HG03064 (cell line): ENCODE measurements around the gene EFNB3.

Experiments used
- ATAC-seq: cut with Tn5 transposase; IDR thresholded peaks from one replicate; pipeline ENCODE4 v1.9.1; 2021; ENCODE audit warnings: low read depth; ENCODE audit not compliant: unreplicated experiment

Gene EFNB3

DNA sequence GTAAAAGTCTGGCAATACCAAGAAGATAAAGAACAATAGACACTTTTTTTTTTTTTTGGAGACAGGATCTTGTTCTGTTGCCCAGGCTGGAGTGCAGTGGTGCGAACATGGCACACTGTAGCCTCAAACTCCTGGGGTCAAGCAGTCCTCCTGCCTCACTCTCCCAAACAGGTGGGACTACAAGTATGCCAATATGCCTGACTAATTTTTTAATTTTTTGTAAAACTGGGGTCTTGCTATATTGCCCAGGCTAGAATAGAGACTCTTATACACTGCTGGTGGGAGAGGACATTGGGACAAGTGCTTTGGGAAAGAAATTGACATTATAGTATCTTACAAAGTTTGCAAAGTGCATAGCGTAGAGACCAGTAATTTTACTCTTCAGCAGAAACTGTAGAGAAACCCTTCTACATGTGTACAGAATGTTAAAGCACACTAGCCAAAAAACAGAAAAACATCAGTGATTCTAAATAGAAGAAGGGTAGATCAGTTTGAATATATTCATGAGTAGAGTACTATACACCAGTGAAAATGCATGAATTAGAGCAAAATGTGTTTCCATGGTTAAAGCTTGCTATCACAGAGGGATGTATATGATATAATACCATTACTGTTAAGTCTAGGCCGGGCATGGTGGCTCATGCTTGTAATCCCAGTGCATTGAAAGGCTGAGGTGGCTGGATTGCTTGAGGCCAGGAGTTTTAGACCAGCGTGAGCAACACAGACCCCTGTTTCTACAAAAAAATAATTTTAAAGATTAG lies 7.0 kb upstream of the EFNB3 start:
- no peak for ATAC-seq

DNA sequence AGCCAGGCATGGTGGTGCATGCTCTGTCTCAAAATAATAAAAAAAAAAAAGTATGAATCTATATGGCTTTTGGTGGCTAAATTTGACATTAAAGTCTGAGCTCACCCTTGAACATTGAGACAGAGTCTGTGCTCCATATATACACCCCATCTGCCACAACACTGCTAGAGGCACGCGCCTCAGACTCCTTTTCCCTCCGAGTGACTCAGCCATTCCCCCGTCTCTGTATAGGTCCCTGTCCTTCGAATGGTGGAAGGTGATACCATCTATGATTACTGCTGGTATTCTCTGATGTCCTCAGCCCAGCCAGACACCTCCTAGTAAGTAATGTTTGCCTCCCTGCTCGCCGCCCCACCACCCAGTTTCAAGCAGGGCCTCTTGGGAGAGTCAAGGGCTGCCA lies 4.5 kb upstream of the EFNB3 start:
- no peak for ATAC-seq

GRCh38 chr17:7701681-7702080 lies 3.3 kb upstream of the EFNB3 start:
- no peak for ATAC-seq

DNA sequence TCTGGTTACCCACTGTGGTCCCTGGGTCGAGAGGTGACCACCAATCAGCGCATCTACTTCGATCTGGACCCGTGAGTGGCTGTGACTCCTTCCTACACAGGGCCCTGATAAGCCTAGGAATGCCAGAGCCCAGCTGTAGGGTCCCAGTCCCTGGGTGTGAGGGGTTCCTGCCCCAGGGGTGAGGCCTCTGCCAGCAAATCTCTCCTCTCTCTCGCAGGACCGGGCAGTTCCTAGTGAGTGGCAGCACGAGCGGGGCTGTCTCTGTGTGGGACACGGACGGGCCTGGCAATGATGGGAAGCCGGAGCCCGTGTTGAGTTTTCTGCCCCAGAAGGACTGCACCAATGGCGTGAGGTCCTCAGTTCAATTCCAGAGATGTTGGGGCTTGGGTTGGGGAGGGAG lies 2.2 kb upstream of the EFNB3 start:
- ATAC-seq = no peak

DNA sequence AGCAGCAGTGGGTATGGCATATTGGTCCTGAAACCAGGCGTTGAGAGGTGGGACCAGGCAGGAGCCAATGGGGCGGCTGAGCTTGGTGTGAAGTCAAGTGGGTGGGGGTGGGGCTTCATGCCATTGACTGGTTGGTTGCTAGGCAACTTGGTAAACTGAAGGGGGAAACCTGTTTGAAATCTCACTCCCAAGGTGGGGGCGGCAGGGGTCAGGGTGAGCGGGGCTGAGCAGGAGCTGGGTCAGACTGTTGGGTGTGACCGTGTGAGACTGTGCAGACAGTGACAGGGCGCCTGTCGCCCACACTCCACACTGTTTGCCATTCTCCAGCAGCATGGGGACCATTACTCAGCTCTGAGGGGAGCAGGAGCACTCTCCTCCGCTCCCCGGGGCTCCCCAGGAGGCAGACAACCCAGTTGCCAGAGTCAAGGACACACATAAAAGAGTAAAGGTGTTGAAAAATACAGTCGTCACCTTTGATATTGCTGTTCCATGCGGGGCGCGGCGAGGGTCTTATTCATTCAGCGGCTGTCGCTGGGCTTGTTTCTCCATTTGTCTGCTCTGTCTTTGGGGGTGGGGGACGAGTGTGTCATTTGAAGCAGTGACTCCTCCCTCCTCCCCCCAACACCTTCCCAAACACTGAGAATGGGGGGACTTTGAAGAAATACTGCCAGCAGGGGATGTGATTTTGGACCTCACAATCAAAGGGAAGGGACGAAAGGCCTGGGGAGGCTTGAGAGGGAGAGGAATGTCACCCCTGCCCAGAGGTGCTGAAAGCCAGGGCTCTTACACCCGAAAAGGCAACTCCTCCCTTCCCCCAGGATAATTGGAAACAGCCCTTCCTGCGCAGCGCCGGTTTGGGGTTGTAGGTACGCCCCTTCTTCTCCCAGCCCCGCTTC lies 1.2 kb upstream of the EFNB3 start:
- ATAC-seq = no peak

DNA sequence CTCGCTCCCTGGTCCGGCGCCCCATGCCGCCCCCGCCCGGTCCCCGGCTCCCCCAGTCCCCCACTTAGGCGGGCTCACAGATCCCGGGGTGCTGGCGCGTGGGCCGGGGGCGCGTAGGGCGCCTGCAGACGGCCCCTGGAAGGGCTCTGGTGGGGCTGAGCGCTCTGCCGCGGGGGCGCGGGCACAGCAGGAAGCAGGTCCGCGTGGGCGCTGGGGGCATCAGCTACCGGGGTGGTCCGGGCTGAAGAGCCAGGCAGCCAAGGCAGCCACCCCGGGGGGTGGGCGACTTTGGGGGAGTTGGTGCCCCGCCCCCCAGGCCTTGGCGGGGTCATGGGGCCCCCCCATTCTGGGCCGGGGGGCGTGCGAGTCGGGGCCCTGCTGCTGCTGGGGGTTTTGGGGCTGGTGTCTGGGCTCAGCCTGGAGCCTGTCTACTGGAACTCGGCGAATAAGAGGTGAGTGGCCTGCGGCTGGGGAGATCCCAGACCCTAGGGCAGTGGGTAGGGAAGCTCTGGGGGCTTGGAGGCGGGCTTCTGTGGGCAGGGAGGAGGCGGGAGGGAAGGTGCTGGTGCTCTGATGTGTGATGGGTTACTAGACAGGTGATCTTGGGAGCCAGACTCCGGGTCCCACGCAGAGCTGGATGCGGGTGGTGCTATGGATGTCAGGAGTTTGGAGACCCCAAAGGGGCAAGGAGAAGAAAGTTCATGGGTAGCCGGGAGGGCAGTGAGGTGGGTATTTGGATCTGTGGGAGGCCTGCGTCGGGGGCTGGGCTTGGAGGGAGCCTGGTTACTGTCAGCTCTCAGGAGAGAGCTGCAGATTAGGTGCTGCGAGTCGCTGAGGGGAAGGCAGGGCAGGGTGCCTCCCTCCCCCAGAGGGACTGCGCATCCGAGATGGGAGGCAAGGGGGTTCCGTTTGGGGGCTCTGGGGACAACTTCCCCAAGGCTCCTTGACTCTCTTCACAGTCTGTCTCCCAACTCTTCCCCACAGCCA lies 560 bp downstream of the EFNB3 start:
- no peak for ATAC-seq

DNA sequence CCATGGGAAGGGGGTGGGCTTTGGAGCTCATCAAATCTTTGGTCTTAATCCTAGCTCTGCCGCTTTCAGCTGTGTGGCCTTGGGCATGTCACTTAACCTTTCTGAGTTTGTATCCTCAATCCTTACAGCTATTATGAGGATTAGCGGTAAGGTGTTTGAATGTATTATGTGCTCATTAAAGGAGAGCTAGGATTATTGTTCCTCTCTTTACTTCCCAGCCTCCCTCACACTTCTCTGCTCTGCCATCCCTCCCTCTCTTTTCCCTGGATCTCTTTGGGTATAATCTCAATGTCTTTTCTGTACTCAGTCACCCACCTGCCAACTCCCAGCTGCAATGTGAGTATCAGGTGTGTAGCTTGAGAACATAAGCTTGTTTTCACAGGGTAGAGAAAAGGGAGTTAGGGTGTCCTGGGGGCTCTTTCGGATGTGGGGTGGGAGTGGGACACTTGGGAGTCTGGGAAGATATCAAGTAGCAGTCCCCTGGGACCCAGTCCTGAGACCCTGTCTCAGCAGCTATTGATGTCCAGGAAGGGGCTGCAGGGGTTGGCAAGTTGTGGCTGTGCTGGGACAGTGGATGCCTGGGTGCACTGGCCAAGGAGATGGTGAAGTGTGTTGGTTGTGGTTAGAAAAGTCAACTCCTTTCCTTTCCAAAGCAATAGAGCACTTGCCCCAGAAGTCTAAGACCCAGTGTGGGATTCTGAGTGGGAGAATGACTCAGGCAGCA lies 1.8 kb downstream of the EFNB3 start:
- ATAC-seq = no peak

- ATAC-seq = no peak
These were observed 2.4 kb downstream of the EFNB3 start for GRCh38 chr17:7707446-7707845.

GRCh38 chr17:7707858-7708750 lies 3.1 kb downstream of the EFNB3 start:
- ATAC-seq = no peak

- ATAC-seq = no peak
These were observed 4.0 kb downstream of the EFNB3 start for GRCh38 chr17:7709031-7709430.

- ATAC-seq = no peak
These were observed 5.3 kb downstream of the EFNB3 start for GRCh38 chr17:7710301-7710700.

DNA sequence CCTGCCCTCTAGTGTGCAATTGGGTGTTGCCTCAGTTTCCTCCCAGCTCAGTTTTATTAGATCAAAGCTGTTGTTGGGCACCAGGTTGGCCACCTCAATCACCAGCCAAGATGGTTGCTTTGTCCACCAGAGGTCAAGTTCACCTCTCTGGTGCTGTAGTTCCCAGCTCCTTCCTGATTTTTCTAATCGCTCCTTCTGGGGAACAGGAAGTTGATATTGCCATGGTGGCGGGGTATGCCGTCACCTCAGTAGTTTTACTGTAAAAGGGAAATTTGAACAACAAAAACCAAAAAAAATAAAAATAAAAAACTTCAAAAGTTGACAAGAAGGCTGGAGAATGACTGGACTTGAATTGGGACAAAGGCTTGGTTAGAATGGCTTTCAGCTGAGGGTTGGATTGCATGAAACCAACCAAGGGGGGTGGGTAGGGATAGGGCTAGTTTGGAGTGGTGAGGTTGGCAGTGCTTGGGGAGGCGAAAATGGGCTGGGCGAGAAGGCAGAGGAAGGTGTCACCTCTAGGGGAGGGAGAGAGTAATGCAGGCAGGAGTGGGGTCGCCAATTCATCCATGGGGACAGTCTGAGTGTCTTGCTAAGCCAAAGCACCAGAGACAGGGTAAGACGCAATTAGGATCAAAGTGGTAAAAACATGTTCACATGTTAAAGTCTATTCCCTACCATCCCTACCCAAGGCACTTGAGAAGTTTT lies 6.2 kb downstream of the EFNB3 start:
- no peak for ATAC-seq

- ATAC-seq = no peak
These were observed 7.2 kb downstream of the EFNB3 start for GRCh38 chr17:7712111-7712771.

- no peak for ATAC-seq
These were observed 8.8 kb downstream of the EFNB3 start for GRCh38 chr17:7713782-7714181.

- ATAC-seq = no peak
These were observed 10.0 kb downstream of the EFNB3 start for GRCh38 chr17:7714721-7715594.

- no peak for ATAC-seq
These were observed 11.2 kb downstream of the EFNB3 start for GRCh38 chr17:7715936-7716886.
